ENCODE results near the gene NOB1.

NOB1 gene

DNA sequence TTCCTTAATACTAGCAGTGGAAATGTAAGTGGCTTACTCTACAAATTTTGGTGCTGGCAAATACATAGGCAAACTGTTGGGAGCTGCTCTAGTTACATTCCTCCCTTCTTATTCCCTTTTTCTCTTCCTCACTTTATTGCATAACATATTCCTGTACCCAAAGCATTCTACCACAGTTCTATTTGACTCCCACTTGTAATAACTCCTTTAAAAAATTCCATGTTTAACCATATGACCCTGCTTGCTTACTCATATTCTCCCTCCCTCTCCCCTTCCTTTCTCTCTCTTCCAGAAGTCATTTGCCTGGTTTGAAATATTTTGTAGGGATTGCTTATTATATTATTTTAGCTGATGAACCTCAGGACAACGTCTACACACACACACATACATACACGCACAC is 51.1 kb downstream of the NOB1 start:
- TF ChIP-seq, protein P1, sequence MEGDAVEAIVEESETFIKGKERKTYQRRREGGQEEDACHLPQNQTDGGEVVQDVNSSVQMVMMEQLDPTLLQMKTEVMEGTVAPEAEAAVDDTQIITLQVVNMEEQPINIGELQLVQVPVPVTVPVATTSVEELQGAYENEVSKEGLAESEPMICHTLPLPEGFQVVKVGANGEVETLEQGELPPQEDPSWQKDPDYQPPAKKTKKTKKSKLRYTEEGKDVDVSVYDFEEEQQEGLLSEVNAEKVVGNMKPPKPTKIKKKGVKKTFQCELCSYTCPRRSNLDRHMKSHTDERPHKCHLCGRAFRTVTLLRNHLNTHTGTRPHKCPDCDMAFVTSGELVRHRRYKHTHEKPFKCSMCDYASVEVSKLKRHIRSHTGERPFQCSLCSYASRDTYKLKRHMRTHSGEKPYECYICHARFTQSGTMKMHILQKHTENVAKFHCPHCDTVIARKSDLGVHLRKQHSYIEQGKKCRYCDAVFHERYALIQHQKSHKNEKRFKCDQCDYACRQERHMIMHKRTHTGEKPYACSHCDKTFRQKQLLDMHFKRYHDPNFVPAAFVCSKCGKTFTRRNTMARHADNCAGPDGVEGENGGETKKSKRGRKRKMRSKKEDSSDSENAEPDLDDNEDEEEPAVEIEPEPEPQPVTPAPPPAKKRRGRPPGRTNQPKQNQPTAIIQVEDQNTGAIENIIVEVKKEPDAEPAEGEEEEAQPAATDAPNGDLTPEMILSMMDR (IDR thresholded peaks at IDR 0.05; ENCODE audit: extremely low read depth, missing control alignments) = no peak

DNA sequence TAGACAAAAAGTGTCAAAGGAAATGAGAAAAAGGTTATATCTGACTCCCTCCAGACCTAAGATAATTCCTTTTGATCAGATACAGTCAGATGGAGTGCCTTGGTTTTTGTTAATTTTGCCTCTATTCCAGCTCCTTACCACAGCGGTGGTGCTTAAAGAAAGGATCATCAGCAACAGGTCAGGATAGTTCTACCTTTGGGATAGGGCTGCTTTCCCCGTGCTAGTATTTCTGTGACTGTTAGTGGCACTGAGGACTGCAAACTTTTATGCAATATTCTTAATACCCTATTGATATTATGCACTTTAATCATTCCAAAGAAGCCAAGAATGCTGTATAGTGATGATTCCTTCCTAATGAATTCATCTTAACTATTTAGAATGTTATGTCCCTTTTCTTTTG is 52.9 kb downstream of the NOB1 start:
- TF ChIP-seq, protein P1 (IDR thresholded peaks at IDR 0.05; ENCODE audit: extremely low read depth, missing control alignments) = no peak
- DNase-seq (ENCODE audit: low spot score) = no peak

More for the DNA sequence above, 51.1 kb downstream of the NOB1 start:
- DNase-seq (ENCODE audit: low spot score) = no peak

DNA sequence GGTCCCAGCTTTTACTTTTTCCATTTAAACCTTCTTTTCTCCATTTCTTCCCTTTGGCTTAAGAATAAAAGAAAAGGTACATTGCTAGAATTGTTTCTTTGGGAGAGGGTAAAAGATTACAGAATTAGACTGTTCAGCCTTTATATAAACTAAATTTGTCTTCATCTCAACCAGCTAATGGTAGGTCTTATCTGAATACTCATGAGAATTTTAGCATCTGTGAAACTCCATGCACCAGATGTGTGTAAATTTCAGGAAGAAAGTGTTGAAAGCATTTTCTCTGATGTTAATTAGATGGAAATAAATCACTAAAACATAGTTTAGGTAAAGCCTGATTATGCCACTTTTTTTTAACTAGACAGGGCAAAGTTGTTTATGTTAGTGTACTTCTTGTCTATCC is 53.3 kb downstream of the NOB1 start:
- no peak for DNase-seq (ENCODE audit: low spot score)
- TF ChIP-seq, protein P1 (IDR thresholded peaks at IDR 0.05; ENCODE audit: extremely low read depth, missing control alignments) = no peak

DNA sequence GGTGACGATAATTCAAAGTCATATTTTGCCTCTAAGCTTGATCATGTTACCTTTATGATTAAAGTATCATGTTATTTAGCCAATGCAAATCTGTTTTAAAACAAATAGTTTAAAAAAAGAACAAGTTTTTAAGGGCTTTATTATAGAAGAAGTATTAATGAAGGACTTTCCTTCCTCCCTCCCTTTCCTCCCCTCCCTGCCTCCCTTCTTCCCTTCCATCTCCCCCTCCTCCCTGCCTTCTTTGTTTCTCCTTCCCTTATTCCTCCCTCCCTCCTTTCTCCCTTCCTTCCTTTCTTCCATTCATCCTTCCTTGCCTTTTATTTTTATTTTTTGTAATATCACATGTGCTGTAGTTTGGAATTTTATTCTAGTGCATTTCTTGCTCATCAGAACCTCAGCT is 54.8 kb downstream of the NOB1 start:
- TF ChIP-seq, protein P1 (IDR thresholded peaks at IDR 0.05; ENCODE audit: extremely low read depth, missing control alignments) = no peak
- no peak for DNase-seq (ENCODE audit: low spot score)

DNA sequence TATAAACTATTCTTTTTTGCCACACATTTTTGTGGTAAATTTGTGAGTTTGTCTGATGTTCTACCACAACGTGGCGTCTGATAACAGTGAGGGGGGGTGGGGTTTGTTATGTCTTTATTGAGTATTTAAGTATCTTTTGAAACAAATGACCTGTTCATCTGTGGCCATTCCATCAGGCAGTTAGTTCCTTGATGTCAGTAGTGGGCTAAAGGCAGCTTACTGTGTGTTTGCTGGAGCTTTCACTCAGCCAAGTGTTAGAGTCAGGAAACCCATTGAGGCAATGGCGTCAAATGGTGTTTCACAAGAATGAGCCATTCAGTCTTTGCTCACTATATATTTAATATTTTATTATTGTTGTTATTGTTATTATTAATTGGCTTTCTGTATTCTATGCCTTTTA is 56.3 kb downstream of the NOB1 start:
- no peak for DNase-seq (ENCODE audit: low spot score)
- TF ChIP-seq, protein P1 (IDR thresholded peaks at IDR 0.05; ENCODE audit: extremely low read depth, missing control alignments) = no peak

DNA sequence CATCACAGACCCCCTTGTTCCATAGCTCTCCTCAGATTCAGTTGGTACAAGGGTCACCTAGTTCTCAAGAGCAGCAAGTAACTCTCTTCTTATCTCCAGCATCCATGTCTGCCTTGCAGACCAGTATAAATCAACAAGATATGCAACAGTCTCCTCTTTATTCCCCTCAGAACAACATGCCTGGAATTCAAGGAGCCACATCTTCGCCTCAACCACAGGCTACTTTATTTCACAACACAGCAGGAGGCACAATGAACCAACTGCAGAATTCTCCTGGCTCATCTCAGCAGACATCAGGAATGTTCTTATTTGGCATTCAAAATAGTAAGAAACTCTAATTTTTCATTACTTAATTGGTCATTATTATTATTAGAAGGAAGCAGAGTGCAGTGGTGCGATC is 60.8 kb downstream of the NOB1 start:
- TF ChIP-seq, protein P1 (IDR thresholded peaks at IDR 0.05; ENCODE audit: extremely low read depth, missing control alignments) = no peak
- DNase-seq (ENCODE audit: low spot score) = no peak

DNA sequence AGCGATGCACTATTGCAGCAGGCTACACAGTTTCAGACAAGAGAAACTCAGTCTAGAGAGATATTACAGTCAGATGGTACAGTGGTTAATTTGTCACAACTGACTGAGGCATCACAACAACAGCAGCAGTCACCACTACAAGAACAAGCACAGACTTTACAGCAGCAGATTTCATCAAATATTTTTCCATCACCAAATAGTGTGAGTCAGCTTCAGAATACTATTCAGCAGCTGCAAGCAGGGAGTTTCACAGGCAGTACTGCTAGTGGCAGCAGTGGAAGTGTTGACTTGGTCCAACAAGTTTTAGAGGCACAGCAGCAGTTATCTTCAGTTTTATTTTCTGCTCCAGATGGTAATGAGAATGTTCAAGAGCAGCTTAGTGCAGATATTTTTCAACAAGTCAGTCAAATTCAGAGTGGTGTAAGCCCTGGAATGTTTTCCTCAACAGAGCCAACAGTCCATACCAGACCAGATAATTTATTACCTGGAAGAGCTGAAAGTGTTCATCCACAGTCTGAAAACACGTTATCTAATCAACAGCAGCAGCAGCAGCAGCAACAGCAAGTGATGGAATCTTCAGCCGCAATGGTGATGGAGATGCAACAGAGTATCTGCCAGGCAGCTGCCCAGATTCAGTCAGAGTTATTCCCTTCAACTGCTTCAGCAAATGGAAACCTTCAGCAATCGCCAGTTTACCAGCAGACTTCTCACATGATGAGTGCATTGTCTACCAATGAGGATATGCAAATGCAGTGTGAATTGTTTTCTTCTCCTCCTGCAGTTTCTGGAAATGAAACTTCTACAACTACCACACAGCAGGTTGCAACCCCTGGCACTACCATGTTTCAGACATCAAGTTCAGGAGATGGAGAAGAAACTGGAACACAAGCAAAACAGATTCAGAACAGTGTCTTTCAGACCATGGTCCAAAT is 62.5 kb downstream of the NOB1 start:
- TF ChIP-seq, protein P1 (IDR thresholded peaks at IDR 0.05; ENCODE audit: extremely low read depth, missing control alignments) = no peak
- no peak for DNase-seq (ENCODE audit: low spot score)
